Suppressor macrophage treated with lipopolysaccharide for 1 hour (primary cell): ENCODE results near the gene HRH3.

ENCODE experiments used
- DNase-seq, 3 donors: peaks; one replicate each; pipeline ENCODE4 v3.0.0-alpha.2; 2020 to 2022

The HRH3 gene

DNA sequence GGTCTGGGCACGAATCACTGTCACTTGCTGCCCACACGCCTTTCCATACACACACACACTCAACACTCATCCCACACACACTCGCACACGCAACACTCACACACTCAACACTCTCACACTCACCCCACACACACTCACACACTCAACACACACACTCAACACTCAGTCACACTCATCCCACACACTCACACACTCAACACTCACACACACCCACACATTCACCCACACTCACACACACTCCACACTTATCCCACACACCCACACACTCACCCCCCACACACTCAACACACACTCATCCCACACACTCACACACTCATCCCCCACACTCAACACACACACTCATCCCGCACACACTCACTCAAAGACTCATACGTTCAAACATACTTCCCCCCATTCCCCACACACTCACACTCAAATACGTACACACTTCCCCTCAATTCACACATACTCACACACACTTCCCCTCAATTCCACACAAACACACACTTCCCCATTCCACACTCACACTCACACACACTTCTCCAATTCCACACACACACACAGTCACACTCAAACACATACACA lies 9.0 kb upstream of the HRH3 start:
- no peak for DNase-seq

GRCh38 chr20:62227977-62228958 lies 8.2 kb upstream of the HRH3 start:
- no peak for DNase-seq

GRCh38 chr20:62227591-62227976 lies 7.5 kb upstream of the HRH3 start:
- DNase-seq, result no peak

- DNase-seq, result no peak
Measured at GRCh38 chr20:62226707-62227590, 6.9 kb upstream of the HRH3 start.

DNA sequence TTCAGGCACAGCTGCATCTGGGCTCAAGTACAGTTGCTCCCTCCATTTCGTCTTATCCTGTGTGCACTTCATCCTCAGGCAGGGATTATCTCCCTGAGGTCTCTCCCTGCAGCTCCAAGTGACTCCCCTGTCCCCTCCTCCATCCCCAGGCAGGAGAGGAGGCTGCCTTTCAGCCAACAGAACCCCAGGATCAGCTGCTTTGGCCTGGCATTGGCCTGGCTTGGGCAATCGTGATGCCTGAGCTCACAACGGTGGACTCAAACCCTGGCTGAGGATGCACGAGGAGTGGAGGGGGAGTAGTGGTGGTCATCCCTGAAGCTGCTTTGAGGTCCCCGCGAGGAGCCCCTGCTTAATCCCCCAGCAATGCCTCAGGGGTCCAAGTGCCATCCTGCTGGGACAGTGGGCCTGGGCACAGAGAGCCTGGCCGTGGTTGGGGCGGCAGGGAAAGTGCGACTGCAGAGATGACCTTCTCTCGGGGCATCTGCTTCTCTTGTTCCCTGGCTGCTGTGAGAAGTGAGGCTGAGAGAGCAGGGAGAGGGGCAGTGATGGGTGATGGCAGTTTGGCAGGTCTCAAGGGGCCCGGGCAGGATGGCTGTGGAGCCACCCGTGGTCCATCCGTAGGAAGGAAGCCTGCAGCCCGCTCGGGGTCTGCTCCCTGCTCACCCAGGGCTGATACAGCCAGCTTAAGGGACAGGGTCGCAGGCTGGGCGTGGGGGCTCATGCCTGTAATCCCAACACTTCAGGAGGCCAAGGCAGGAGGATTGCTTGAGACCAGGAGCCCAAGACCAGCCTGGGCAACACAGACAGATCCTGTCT lies 6.0 kb upstream of the HRH3 start:
- DNase-seq, result no peak

DNA sequence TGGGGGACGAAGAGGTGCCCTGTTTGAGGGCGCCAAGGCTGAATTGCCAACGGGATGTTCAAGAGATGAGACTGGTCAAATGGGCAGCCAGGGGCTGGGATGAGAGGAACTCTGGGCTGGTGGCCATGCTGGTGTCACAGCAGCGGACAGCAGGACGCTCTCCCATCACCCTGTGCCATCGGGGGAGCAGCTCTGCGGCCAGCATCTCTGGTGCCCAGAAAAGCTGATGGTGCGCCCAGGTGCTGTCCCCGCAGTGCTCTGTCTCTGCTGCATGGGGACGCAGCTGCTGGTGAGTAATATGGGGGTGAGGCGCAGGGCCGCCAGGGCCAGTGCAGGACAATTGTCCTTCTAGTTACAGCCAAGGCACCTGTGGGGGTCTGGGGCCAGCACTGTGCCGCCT lies 4.9 kb upstream of the HRH3 start:
- DNase-seq, result no peak

- no peak for DNase-seq
Measured at GRCh38 chr20:62224113-62224855, 4.2 kb upstream of the HRH3 start.

GRCh38 chr20:62223571-62223970 lies 3.5 kb upstream of the HRH3 start:
- DNase-seq, result no peak

- no peak for DNase-seq
Measured at GRCh38 chr20:62222972-62223371, 2.9 kb upstream of the HRH3 start.

DNA sequence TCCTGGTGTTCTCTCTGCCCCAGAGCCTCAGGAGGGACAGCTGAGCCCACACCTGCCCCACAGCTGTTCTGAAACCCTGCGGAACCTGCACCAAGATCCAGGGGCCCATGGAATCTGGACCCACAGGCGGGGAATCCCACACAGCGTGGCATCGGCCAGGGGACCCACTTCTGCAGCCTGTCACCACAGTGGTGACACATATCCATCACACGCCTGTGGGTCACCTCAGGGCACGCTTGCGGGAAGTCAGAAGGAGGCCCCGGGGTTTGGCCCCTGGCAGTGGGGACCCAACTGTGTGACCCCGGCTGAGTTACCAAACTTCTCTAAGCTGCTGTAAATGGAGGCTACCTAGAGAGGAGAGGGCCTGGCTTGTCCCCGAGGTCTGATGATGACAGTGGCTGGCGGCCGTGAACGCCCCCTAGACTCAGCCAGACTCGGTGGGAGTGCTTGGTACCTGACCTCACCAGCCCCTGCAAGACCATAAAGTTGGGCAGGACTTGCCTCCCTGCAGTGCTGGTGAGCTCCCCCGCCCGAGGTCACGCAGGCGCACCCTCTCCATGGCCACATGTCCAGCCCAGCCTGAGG lies 2.3 kb upstream of the HRH3 start:
- DNase-seq, result no peak

GRCh38 chr20:62220666-62221568 lies 839 bp upstream of the HRH3 start:
- DNase-seq, result no peak

- DNase-seq, result peak; percentile 21 to 48 (median 34)
Measured at GRCh38 chr20:62219101-62219991, 732 bp downstream of the HRH3 start.

DNA sequence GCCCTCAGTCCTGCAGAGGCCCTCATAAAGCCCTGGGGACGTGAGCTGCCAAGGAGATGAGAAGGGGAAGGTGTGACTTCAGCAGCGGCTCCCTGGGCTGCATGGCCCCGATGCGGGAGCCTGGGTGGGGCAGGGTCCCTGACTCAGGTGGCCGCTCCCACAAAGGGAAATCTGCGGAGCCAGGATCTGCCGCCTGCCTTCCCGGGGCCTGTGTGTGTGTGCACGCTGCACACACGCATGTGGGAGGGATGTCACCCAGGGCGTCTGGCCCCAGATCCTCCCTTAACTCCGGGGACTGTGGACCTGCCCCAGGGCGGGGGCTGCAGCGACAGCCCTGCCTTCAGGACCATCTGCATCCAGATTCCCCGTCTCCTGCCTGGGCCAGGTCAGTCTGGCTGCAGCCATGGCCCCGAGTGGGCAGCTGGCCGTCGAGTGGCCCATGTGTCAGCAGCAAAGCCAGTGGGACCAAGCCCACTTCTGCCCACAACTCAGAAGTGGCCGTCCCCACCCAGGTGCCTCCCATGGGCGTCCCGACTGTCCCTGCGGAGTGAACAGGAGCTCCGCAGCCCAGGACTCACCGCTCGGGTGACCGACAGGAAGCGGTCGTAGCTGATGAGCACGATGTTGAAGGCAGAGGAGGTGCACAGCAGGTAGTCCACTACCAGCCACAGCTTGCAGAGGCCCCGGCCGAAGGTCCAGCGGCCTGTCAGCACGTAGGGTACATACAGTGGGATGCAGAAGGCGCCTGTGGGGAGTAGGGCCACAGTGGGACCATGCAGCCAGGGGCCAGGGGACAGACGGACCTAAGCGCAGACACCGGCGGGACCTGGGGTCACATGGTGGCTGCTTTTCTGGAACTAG lies 1.9 kb downstream of the HRH3 start:
- no peak for DNase-seq

GRCh38 chr20:62216636-62217566 lies 3.2 kb downstream of the HRH3 start:
- DNase-seq, result no peak

- DNase-seq, result no peak
Measured at GRCh38 chr20:62215991-62216635, 4.0 kb downstream of the HRH3 start.
